22Rv1 (cell line): ENCODE data around the gene INTS1.

Experiments
- ZFX ChIP-seq: fragments of 450-650 bp; IDR thresholded peaks from 2 replicates; pipeline ENCODE4 v1.6.1; 2017; ENCODE audit warnings: antibody characterized with exemption, borderline replicate concordance
- TF ChIP-seq, protein P1 (sequence below): fragments of 450-650 bp; IDR thresholded peaks from 2 replicates; pipeline ENCODE4 v1.5.1; 2017; ENCODE audit warnings: mild to moderate bottlenecking

- TF ChIP-seq, protein P1, sequence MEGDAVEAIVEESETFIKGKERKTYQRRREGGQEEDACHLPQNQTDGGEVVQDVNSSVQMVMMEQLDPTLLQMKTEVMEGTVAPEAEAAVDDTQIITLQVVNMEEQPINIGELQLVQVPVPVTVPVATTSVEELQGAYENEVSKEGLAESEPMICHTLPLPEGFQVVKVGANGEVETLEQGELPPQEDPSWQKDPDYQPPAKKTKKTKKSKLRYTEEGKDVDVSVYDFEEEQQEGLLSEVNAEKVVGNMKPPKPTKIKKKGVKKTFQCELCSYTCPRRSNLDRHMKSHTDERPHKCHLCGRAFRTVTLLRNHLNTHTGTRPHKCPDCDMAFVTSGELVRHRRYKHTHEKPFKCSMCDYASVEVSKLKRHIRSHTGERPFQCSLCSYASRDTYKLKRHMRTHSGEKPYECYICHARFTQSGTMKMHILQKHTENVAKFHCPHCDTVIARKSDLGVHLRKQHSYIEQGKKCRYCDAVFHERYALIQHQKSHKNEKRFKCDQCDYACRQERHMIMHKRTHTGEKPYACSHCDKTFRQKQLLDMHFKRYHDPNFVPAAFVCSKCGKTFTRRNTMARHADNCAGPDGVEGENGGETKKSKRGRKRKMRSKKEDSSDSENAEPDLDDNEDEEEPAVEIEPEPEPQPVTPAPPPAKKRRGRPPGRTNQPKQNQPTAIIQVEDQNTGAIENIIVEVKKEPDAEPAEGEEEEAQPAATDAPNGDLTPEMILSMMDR: no peak
- TF ChIP-seq ZFX: no peak
Observed at GRCh38 chr7:1439373-1440363, 64.5 kb downstream of the INTS1 start.
